ENCODE measurements around the gene SAPCD2. TPM values are rescaled to one million over a fixed set of nuclear protein-coding genes. Genes with fewer than 3 reads are reported as not detected.

Gene SAPCD2
- total and polyA plus RNA-seq, 2 experiments from 2014 or later, result 13.4 to 60.3 TPM

DNA sequence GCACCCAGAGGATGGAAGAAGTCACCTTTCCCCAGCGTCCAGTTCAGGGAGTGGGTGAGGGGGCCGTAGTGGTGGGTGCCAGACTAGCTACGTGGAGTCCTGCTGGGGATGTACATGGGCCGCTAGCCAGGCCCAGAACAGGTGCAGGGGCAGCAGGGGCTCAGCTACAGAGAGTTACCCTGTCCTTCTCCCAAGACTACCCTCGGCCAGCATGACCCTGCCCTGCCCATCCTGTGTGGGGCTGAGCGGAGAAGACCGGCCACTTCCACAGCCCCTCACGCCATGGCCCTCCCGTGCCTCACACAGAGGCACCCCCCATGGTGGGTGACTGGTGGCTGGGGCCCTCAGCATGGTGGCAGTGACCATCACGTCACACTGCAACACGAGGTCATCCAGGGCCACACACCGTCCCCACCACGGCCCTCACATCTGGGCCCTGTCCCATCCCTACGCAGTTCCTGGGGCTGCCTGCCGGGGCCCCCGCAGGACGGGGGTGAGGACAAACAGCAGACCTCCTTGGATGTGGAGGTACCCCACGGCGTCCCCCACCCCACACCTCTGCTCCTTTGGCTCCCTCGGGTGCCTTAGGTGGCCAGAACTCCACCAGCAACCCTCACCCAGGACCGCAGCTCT is 45.2 kb upstream of the SAPCD2 start:
- ATAC-seq, result peak; percentile 20
- Histone ChIP-seq H2AFZ (no peak overlapping the region), H4K20me1 (replicated peaks; ENCODE audit: insufficient read depth) (no peaks in the 10 kb centered on the region; the same call in 1 of the 2 replicates)

DNA sequence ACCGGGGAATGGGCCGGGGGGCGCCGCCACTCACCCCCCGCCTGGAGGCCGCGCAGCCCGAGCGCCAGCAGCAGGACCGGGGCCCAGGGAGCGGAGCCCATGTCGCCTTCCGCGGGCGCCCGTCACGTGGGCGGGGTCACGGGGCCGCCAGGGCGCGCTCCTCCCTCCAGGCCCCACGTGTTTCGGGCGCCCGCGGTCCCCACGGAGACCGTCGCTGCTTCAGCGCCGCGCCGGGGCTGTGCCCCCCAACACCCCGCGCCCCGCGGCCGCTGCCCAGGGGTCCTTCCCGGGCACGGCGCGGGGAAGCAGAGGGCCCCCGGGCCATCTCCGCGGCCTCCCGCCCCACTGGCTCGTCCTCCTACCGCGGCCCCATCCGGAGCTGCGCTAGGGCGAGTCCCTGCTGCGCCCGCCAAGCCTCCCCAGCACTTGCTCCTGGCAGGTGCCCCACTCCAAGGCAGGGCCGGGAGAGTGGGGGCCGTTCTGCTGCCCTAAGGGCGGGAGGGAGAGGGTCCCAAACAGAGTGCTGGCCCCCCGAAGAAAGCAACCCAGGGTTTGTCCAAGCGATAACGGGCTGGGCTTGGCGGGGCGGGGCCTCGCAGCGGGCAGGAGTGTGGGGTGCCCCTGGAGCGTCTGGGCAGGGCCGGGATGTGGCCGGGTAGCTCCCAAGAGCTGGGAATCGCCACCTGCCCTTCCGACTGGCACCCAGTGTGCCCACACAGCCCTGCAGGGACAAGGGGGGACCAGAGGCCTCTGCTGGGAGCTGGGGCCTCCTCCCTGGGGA is 44.4 kb upstream of the SAPCD2 start, which contains the start of gene DPP7:
DPP7 (minus strand) TSS at position 121 of the 781 bp plus-strand sequence; CDS start at position 101, 20 bp downstream.
- Mint-ChIP-seq H3K9me3 (peaks cover 12% of the 10 kb centered on the region), H3K36me3 (ENCODE audit: low read depth) (peaks cover 5% of the 10 kb centered on the region; the same call in 1 of the 3 replicates), H3K4me1 (no peaks in the 10 kb centered on the region; the same call in 2 of the 3 replicates), H3K27ac (no peak within 1 kb of the TSS), H3K27me3 (ENCODE audit: insufficient read depth, low read depth, poor library complexity) (peaks cover 26% of the 10 kb centered on the region), H3K4me3 (peak within 1 kb of the TSS; percentile 50)
- no peak within 1 kb of the TSS for H3K27ac ChIP-seq (ENCODE audit: low read depth)
- ATAC-seq, result peak; percentile 42
- H3K4me1 ChIP-seq (ENCODE audit: insufficient read depth), result no peaks in the 10 kb centered on the region; the same call in 1 of the 2 replicates
- DNase-seq (ENCODE audit: low spot score), result peak; percentile 45
- no peaks in the 10 kb centered on the region for H3K9me2 ChIP-seq (ENCODE audit: insufficient read depth)
- H3K4me3 ChIP-seq, result peak within 1 kb of the TSS; percentile 55
- H3K79me2 ChIP-seq (replicated peaks; ENCODE audit: insufficient read depth), result no peaks in the 10 kb centered on the region
- H3K4me2 ChIP-seq, result peak within 1 kb of the TSS; percentile 81
- no peaks in the 10 kb centered on the region for H3K36me3 ChIP-seq (ENCODE audit: insufficient read depth)
- TF ChIP-seq CREB1 (CRISPR knock-in tag; IDR thresholded peaks at IDR 0.05; ENCODE audit: low read depth), result no peak
- peak; percentile 10 for TF ChIP-seq EZH2 (IDR thresholded peaks at IDR 0.05; ENCODE audit: low read depth, unreplicated experiment)
- no peak for TF ChIP-seq STAT1 (IDR thresholded peaks at IDR 0.05; ENCODE audit: unreplicated experiment)
- H3F3A ChIP-seq (replicated peaks; ENCODE audit: low read depth), result no peaks in the 10 kb centered on the region
- H2AFZ ChIP-seq, result peak within 1 kb of the TSS; percentile 38; the same call in 1 of the 2 replicates
- peaks cover 44% of the 10 kb centered on the region for H3K27me3 ChIP-seq (ENCODE audit: insufficient read depth)
- H4K20me1 ChIP-seq (replicated peaks; ENCODE audit: insufficient read depth), result no peaks in the 10 kb centered on the region

More for the DNA sequence above, 45.2 kb upstream of the SAPCD2 start:
- Histone ChIP-seq H3K4me1 (ENCODE audit: insufficient read depth) (no peaks in the 10 kb centered on the region; the same call in 1 of the 2 replicates), H3K27ac (ENCODE audit: low read depth) (no peak overlapping the region), H3K79me2 (replicated peaks; ENCODE audit: insufficient read depth) (no peaks in the 10 kb centered on the region), H3K4me3 (peak overlapping the region; percentile 55; the same call in 1 of the 2 replicates), H3K4me2 (peak overlapping the region; percentile 81; the same call in 1 of the 2 replicates), H3K27me3 (ENCODE audit: insufficient read depth) (peaks cover 44% of the 10 kb centered on the region), H3K9me2 (ENCODE audit: insufficient read depth) (no peaks in the 10 kb centered on the region), H3F3A (replicated peaks; ENCODE audit: low read depth) (no peaks in the 10 kb centered on the region), H3K36me3 (ENCODE audit: insufficient read depth) (no peaks in the 10 kb centered on the region)
- H3K9me3 Mint-ChIP-seq, result peaks cover 12% of the 10 kb centered on the region
- H3K27me3 Mint-ChIP-seq (ENCODE audit: insufficient read depth, low read depth, poor library complexity), result peaks cover 26% of the 10 kb centered on the region
- H3K4me3 Mint-ChIP-seq, result 0 out of 3 replicates have a peak overlapping the region, but pooled peaks have one; percentile 34
- no peak for DNase-seq (ENCODE audit: low spot score)
- TF ChIP-seq, protein P1, sequence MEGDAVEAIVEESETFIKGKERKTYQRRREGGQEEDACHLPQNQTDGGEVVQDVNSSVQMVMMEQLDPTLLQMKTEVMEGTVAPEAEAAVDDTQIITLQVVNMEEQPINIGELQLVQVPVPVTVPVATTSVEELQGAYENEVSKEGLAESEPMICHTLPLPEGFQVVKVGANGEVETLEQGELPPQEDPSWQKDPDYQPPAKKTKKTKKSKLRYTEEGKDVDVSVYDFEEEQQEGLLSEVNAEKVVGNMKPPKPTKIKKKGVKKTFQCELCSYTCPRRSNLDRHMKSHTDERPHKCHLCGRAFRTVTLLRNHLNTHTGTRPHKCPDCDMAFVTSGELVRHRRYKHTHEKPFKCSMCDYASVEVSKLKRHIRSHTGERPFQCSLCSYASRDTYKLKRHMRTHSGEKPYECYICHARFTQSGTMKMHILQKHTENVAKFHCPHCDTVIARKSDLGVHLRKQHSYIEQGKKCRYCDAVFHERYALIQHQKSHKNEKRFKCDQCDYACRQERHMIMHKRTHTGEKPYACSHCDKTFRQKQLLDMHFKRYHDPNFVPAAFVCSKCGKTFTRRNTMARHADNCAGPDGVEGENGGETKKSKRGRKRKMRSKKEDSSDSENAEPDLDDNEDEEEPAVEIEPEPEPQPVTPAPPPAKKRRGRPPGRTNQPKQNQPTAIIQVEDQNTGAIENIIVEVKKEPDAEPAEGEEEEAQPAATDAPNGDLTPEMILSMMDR (conservative IDR thresholded peaks at IDR 0.05; ENCODE audit: low read depth in 2 of 2), result peak; percentile 19 to 22; a peak in 1 of 4 replicates
- no peak for TF ChIP-seq POLR2AphosphoS5 (IDR thresholded peaks at IDR 0.05; ENCODE audit: low read depth)
- H3K36me3 Mint-ChIP-seq (ENCODE audit: low read depth), result peaks cover 5% of the 10 kb centered on the region; the same call in 1 of the 3 replicates
- no peak overlapping the region for H3K27ac Mint-ChIP-seq
- no peaks in the 10 kb centered on the region; the same call in 2 of the 3 replicates for H3K4me1 Mint-ChIP-seq
